PFSK-1 (cell line): ENCODE results near the gene ACSL6.

ENCODE experiments used
- FOXP2 ChIP-seq: optimal IDR thresholded peaks from 2 replicates; pipeline ENCODE3; 2011; ENCODE audit warnings: borderline replicate concordance, control low read depth, inconsistent platforms; ENCODE audit not compliant: insufficient read depth; ENCODE audit errors: extremely low read length, extremely low read depth
- POLR2AphosphoS5 ChIP-seq: IDR thresholded peaks from 2 replicates; pipeline ENCODE4 v1.6.1; 2012; ENCODE audit warnings: low read depth, mild to moderate bottlenecking, control low read depth, low read length, moderate library complexity
- SIN3A ChIP-seq: IDR thresholded peaks from 2 replicates; pipeline ENCODE4 v1.6.1; 2012; ENCODE audit warnings: mild to moderate bottlenecking, low read length, moderate library complexity, borderline replicate concordance; ENCODE audit not compliant: insufficient read depth
- TAF1 ChIP-seq: IDR thresholded peaks from 2 replicates; pipeline ENCODE4 v1.6.1; 2012; ENCODE audit warnings: low read length, control low read depth, borderline replicate concordance; ENCODE audit not compliant: insufficient read depth
- TF ChIP-seq, protein P1 (sequence below), 2 experiments: IDR thresholded peaks; 2 replicates each; pipeline versions ENCODE4 v1.6.1 to v1.8.0; 2011 to 2012; ENCODE audit warnings: low read depth in 2 of 2, low read length in 2 of 2, control low read depth in 1 of 2, inconsistent platforms in 1 of 2, mild to moderate bottlenecking in 1 of 2, moderate library complexity in 1 of 2; ENCODE audit not compliant: insufficient read depth in 1 of 2

ACSL6 gene

DNA sequence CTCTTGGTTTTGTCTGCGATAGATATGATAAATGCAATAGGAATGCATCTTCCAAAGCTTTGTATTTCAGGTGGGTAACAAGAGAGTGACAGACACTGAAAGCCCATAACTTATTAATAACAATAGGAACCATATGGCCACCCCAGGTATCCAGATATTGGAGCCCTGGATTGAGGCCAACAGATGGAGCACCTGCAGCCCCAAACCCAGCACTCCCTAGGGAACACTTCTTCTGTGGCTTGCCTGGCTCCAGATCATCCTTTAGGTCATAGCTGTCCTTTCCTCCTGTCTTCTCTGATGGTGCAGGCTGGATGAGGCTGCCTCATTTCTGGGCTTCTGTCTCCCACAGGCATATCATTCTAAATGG, 44.0 kb upstream of the ACSL6 start:
- TF ChIP-seq, protein P1, sequence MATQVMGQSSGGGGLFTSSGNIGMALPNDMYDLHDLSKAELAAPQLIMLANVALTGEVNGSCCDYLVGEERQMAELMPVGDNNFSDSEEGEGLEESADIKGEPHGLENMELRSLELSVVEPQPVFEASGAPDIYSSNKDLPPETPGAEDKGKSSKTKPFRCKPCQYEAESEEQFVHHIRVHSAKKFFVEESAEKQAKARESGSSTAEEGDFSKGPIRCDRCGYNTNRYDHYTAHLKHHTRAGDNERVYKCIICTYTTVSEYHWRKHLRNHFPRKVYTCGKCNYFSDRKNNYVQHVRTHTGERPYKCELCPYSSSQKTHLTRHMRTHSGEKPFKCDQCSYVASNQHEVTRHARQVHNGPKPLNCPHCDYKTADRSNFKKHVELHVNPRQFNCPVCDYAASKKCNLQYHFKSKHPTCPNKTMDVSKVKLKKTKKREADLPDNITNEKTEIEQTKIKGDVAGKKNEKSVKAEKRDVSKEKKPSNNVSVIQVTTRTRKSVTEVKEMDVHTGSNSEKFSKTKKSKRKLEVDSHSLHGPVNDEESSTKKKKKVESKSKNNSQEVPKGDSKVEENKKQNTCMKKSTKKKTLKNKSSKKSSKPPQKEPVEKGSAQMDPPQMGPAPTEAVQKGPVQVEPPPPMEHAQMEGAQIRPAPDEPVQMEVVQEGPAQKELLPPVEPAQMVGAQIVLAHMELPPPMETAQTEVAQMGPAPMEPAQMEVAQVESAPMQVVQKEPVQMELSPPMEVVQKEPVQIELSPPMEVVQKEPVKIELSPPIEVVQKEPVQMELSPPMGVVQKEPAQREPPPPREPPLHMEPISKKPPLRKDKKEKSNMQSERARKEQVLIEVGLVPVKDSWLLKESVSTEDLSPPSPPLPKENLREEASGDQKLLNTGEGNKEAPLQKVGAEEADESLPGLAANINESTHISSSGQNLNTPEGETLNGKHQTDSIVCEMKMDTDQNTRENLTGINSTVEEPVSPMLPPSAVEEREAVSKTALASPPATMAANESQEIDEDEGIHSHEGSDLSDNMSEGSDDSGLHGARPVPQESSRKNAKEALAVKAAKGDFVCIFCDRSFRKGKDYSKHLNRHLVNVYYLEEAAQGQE (IDR thresholded peaks at IDR 0.05; ENCODE audit: insufficient read depth in 1 of 2, low read depth in 2 of 2, low read length in 2 of 2) = no peak
- TF ChIP-seq SIN3A (no peak), TAF1 (no peak), FOXP2 (no peak), POLR2AphosphoS5 (no peak)

GRCh38 chr5:132054697-132055440, 43.4 kb upstream of the ACSL6 start:
- no peak for TF ChIP-seq POLR2AphosphoS5
- TF ChIP-seq, protein P1 (IDR thresholded peaks at IDR 0.05; ENCODE audit: insufficient read depth in 1 of 2, low read depth in 2 of 2, low read length in 2 of 2) = no peak
- TF ChIP-seq SIN3A = no peak
- no peak for TF ChIP-seq FOXP2
- no peak for TF ChIP-seq TAF1

- TF ChIP-seq POLR2AphosphoS5 (no peak), SIN3A (no peak), TAF1 (no peak), FOXP2 (no peak)
- TF ChIP-seq, protein P1 (IDR thresholded peaks at IDR 0.05; ENCODE audit: insufficient read depth in 1 of 2, low read depth in 2 of 2, low read length in 2 of 2) = no peak
Measured at GRCh38 chr5:132054031-132054696, 42.7 kb upstream of the ACSL6 start.

GRCh38 chr5:132053483-132053882, 42.0 kb upstream of the ACSL6 start:
- TF ChIP-seq TAF1 (no peak), SIN3A (no peak), FOXP2 (no peak), POLR2AphosphoS5 (no peak)
- TF ChIP-seq, protein P1 (IDR thresholded peaks at IDR 0.05; ENCODE audit: insufficient read depth in 1 of 2, low read depth in 2 of 2, low read length in 2 of 2) = no peak
